Adipocyte (in vitro differentiated cells): Measurements from ENCODE around the gene SORCS1.

Source experiments
- DNase-seq: peaks from one replicate; pipeline ENCODE4 v3.0.0-alpha.2; 2015; ENCODE audit warnings: low read depth
- H3K27me3 ChIP-seq: replicated peaks from 2 replicates; pipeline ENCODE4 v1.7.0; 2013; ENCODE audit warnings: mild to moderate bottlenecking, low read length, moderate library complexity; ENCODE audit not compliant: control insufficient read depth, insufficient read depth
- H3K36me3 ChIP-seq: 2 replicates; pipeline ENCODE4 v1.7.0; 2013; ENCODE audit warnings: low read length, mild to moderate bottlenecking, moderate library complexity; ENCODE audit not compliant: control insufficient read depth, insufficient read depth, severe bottlenecking
- H3K4me1 ChIP-seq: 2 replicates; pipeline ENCODE4 v1.7.0; 2013; ENCODE audit warnings: mild to moderate bottlenecking, low read length, moderate library complexity; ENCODE audit not compliant: control insufficient read depth, insufficient read depth
- H3K4me3 ChIP-seq: 2 replicates; pipeline ENCODE4 v1.7.0; 2013; ENCODE audit warnings: mild to moderate bottlenecking, low read length, moderate library complexity
- H3K9ac ChIP-seq: 2 replicates; pipeline ENCODE4 v1.7.0; 2013; ENCODE audit warnings: mild to moderate bottlenecking, low read length, moderate library complexity
- H3K9me3 ChIP-seq: 2 replicates; pipeline ENCODE4 v1.7.0; 2013; ENCODE audit warnings: mild to moderate bottlenecking, low read length, moderate library complexity; ENCODE audit not compliant: control insufficient read depth

Gene SORCS1

DNA sequence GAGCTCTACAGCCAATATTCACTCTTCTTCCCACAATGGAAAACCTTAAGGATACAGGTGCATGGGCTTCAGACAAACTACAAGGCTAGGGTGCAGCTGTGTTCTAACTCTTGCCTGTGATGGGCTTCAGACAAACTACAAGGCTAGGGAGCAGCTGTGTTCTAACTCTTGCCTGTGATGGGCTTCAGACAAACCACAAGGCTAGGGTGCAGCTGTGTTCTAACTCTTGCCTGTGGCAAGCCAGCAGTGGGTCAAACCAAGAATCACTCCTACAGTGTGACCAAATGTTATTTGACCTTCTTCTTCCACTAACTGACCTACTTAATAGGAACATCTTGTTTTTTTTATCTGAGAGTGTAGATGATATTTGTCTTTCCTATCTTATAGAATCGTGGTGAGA is 7.4 kb downstream of the SORCS1 start:
- Histone ChIP-seq H3K9me3 (peaks cover 7% of the 10 kb centered on the region), H3K9ac (no peak overlapping the region), H3K27me3 (no peaks in the 10 kb centered on the region), H3K36me3 (no peaks in the 10 kb centered on the region), H3K4me1 (no peaks in the 10 kb centered on the region), H3K4me3 (no peak overlapping the region)
- DNase-seq: no peak

DNA sequence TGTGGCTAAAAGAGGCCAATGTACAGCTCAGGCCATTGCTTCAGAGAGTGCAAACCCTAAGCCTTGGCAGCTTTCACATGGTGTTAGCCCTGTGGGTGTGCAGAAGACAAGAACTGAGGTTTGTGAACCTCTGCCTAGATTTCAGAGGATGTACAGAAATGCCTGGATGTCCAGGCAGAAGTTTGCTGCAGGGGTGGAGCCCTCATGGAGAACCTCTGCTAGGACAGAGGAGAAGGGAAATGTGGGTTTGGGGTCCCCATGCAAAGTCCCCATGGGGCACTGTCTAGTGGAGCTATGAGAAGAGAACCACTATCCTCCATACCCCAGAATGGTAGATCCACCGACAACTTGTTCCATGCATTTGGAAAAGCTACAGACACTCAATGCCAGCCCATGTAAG is 12.4 kb downstream of the SORCS1 start:
- DNase-seq: no peak
- Histone ChIP-seq H3K36me3 (no peaks in the 10 kb centered on the region), H3K27me3 (no peaks in the 10 kb centered on the region), H3K4me3 (no peak overlapping the region), H3K4me1 (no peaks in the 10 kb centered on the region), H3K9me3 (peaks cover 24% of the 10 kb centered on the region), H3K9ac (no peak overlapping the region)

DNA sequence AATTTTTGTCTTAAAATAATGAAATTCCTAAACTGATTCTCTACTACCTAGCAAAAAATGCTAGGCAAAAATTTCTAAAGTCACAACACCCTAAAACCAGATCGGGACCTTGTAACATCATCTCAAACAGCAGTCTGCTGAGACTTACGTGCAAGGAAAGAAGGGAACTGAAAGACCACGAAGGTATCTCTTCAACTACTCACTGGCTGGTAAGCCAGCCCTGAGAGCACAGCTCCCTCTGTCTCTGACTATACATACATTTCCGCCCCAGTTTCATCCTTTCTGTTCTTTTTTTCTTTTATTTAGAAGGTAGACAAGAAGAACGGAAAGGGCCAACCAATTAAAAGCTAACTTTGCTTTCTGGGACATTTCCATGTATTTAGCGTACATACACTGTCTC is 15.6 kb downstream of the SORCS1 start:
- peaks cover 24% of the 10 kb centered on the region for H3K9me3 ChIP-seq
- H3K4me1 ChIP-seq: no peaks in the 10 kb centered on the region
- H3K36me3 ChIP-seq: no peaks in the 10 kb centered on the region
- H3K27me3 ChIP-seq: no peaks in the 10 kb centered on the region
- DNase-seq: no peak
- no peak overlapping the region for H3K4me3 ChIP-seq
- H3K9ac ChIP-seq: no peak overlapping the region

- no peak overlapping the region for H3K9ac ChIP-seq
- DNase-seq: no peak
- H3K4me1 ChIP-seq: no peaks in the 10 kb centered on the region
- no peaks in the 10 kb centered on the region for H3K36me3 ChIP-seq
- no peak overlapping the region for H3K4me3 ChIP-seq
- no peaks in the 10 kb centered on the region for H3K9me3 ChIP-seq
- H3K27me3 ChIP-seq: no peaks in the 10 kb centered on the region
These were observed 20.0 kb downstream of the SORCS1 start for GRCh38 chr10:107144490-107144889.

DNA sequence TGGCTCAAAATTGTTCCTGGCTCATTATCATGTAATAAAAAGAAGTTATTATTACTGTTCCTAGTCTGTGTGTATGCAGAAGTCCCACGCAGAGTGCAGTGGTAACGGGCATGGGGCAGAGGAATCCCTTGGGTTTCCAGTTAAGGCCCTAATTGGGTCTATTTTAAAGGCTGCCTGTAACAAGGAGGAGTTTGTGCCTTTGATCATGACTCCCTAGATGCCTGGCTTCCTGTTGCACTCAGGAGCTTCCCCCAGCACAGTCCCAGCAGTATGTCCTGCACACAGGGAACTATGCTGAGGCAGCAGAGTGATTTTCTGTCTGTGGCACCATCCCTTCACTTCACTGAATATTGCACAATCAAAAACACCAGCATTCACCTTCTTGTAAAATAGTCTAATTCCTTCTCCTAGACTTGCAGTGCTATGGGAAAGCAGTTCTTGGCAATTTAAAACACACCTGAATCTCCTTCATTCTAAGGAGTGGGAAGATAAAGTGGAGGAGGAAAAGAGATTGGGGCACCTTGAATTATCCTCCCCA is 22.9 kb downstream of the SORCS1 start:
- H3K4me3 ChIP-seq: no peak overlapping the region
- no peaks in the 10 kb centered on the region for H3K4me1 ChIP-seq
- no peaks in the 10 kb centered on the region for H3K9me3 ChIP-seq
- no peaks in the 10 kb centered on the region for H3K27me3 ChIP-seq
- H3K36me3 ChIP-seq: no peaks in the 10 kb centered on the region
- H3K9ac ChIP-seq: no peak overlapping the region
- no peak for DNase-seq

GRCh38 chr10:107139237-107139636 is 25.3 kb downstream of the SORCS1 start:
- no peak overlapping the region for H3K9ac ChIP-seq
- no peaks in the 10 kb centered on the region for H3K4me1 ChIP-seq
- H3K36me3 ChIP-seq: no peaks in the 10 kb centered on the region
- no peaks in the 10 kb centered on the region for H3K9me3 ChIP-seq
- DNase-seq: no peak
- H3K4me3 ChIP-seq: no peak overlapping the region
- no peaks in the 10 kb centered on the region for H3K27me3 ChIP-seq

DNA sequence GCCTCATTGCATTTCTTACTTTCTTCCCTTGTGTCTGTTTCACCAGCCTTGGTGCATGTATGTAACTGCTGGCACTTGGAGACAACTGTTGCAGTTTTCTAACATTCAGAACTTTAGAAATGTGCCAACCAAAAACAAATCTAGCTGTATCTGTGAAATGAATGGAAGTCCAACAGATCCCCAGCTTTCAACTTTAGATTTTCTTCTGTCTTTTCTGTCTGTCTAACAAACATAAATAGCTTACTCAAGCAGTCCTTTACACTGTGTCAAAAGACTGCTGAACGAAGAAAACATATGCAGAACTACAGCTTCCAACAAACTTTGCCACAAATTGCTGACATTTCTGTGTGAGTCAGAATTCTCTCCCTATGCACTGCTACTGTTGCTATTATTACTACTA is 30.9 kb downstream of the SORCS1 start:
- Histone ChIP-seq H3K4me1 (no peaks in the 10 kb centered on the region), H3K27me3 (no peaks in the 10 kb centered on the region), H3K9ac (no peak overlapping the region), H3K9me3 (no peaks in the 10 kb centered on the region), H3K4me3 (no peak overlapping the region), H3K36me3 (no peaks in the 10 kb centered on the region)
- DNase-seq: no peak

DNA sequence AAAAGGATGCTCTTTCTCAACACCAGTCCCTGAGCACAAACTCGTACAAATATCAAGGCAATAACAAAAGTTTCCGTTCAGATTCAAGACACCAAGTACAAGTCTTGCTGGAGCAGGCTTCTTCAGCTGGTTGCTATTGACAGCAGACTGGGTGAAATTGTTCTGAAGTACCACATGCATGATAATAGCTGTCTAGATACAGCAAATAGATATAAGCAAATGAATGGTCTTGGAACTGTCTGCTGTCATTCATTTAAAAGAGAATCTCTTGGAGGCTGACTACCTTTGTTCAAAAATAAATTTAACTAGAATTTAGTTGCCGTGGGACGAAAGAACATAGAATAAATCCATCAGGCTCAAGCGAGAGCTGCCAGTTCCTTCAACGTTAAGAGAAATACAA is 35.5 kb downstream of the SORCS1 start:
- DNase-seq: no peak
- no peak overlapping the region for H3K4me3 ChIP-seq
- H3K27me3 ChIP-seq: no peaks in the 10 kb centered on the region
- H3K9me3 ChIP-seq: no peaks in the 10 kb centered on the region
- H3K4me1 ChIP-seq: no peaks in the 10 kb centered on the region
- H3K36me3 ChIP-seq: no peaks in the 10 kb centered on the region
- no peak overlapping the region for H3K9ac ChIP-seq

DNA sequence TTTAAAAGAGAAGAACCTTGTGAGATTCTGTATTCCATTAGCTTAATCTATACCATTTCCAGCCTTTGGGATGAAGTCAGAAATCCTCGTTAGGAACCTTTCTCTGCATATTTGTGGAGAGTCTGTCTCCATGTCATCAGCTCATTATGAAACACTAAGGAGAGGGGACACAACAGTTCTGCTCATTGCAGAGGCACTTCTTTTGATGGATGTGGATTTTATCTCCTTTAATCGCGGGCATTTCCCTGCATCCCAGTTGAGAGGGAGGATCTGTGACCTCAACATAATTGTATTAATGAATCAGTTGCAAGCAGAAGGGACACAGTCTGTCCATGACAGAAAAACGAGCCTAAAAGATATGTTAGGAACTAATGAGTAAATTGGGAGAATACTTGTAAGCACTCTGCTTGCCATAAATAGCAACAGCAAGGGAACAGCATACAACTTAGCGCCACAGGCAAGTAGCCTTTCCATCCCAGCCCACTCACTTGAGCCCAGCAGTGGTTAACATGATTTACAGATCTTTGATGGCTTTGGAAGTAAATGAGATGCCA is 37.9 kb downstream of the SORCS1 start:
- DNase-seq: no peak
- Histone ChIP-seq H3K9me3 (no peaks in the 10 kb centered on the region), H3K9ac (no peak overlapping the region), H3K4me1 (no peaks in the 10 kb centered on the region), H3K36me3 (no peaks in the 10 kb centered on the region), H3K27me3 (no peaks in the 10 kb centered on the region), H3K4me3 (no peak overlapping the region)

GRCh38 chr10:107122703-107123102 is 41.8 kb downstream of the SORCS1 start:
- no peaks in the 10 kb centered on the region for H3K4me1 ChIP-seq
- H3K4me3 ChIP-seq: no peak overlapping the region

DNA sequence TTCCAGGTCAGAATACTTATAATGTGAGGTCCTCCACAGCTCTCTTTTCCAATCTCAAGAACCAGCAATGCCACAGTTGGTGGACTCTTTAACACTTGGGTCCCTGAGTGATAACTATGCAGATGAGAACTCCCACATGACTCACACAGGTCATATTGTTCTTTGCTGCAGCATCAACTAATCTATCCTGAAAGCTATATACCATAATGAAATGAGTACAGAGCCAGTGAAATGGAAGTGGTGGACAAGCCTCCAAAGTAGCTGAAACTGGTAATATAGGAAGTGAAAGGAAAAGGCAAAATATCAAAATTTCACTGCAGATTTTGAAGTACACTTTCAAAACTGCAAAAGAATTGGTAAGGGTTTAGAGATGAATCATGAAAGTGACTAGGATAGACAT is 45.6 kb downstream of the SORCS1 start:
- Histone ChIP-seq H3K27me3 (no peaks in the 10 kb centered on the region), H3K9me3 (peaks cover 15% of the 10 kb centered on the region), H3K4me3 (no peak overlapping the region), H3K9ac (no peak overlapping the region), H3K36me3 (no peaks in the 10 kb centered on the region), H3K4me1 (no peaks in the 10 kb centered on the region)
- DNase-seq: no peak

More at GRCh38 chr10:107122703-107123102, 41.8 kb downstream of the SORCS1 start:
- Histone ChIP-seq H3K36me3 (no peaks in the 10 kb centered on the region), H3K9ac (no peak overlapping the region), H3K9me3 (no peaks in the 10 kb centered on the region), H3K27me3 (no peaks in the 10 kb centered on the region)
- DNase-seq: no peak

DNA sequence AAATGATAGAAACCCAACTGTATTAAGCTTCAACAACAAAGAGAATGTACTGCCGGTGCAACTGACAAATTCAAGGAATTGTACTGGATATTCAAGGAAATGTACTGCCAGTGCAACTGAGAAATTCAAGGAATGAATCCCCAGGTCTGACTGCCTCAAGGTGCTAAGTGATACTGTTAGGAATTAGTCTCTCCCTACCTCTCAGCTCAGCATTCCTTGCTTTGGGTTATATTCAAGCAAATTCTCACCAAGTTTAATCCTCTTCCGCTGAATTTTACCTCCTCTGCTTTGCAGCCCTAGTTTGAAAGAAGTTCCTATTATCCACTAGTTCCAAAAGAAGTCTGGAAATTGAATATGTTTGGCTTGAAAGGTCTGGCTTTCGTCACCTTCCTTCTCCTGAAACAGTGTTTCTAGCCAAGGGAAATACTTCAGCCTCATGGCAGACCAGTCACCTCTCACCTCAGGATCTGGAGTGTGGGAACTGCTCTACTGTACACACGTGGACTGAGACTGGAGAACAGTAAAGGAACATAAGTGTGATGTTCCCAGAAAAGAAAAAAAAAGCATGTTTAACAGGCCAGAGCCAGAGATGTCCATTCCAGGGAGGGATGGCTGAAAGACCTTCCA is 60.4 kb downstream of the SORCS1 start:
- H3K9me3 ChIP-seq: no peaks in the 10 kb centered on the region
- no peak overlapping the region for H3K9ac ChIP-seq
- no peak overlapping the region for H3K4me3 ChIP-seq
- H3K36me3 ChIP-seq: no peaks in the 10 kb centered on the region
- DNase-seq: no peak
- H3K27me3 ChIP-seq: no peaks in the 10 kb centered on the region
- no peaks in the 10 kb centered on the region for H3K4me1 ChIP-seq
